Lung (tissue), 12 donors: ENCODE results near the gene KLHL26. TPM values are rescaled to one million over a fixed set of nuclear protein-coding genes. Genes with fewer than 3 reads are reported as not detected.

Experiments used
- ATAC-seq: fragments of 200-7000 bp; cut with Tn5 transposase; one replicate; pipeline ENCODE4 v1.9.1; 2020; ENCODE audit warnings: moderate number of reproducible peaks; ENCODE audit not compliant: insufficient read depth, low FRiP score
- DNase-seq, 3 donors: peaks; one replicate each; pipeline ENCODE4 v3.0.0-alpha.2; 2013 to 2017
- H3K27ac ChIP-seq, 2 donors: one replicate each; pipeline ENCODE4 v1.5.1; 2013; ENCODE audit warnings: mild to moderate bottlenecking in 2 of 2, moderate library complexity in 2 of 2, control low read depth in 1 of 2, inconsistent platforms in 1 of 2, low read depth in 1 of 2, low read length in 1 of 2
- H3K27me3 ChIP-seq, 3 donors: one replicate each; pipeline ENCODE4 v1.5.1; 2013; ENCODE audit warnings: low read length in 2 of 3; ENCODE audit not compliant: control insufficient read depth in 3 of 3, insufficient read depth in 3 of 3
- H3K36me3 ChIP-seq, 4 donors: one replicate each; pipeline ENCODE4 v1.5.1; 2013; ENCODE audit warnings: low read length in 4 of 4, mild to moderate bottlenecking in 1 of 4, moderate library complexity in 1 of 4; ENCODE audit not compliant: control insufficient read depth in 4 of 4, insufficient read depth in 4 of 4
- H3K4me1 ChIP-seq, 5 donors: one replicate each; pipeline ENCODE4 v1.5.1; 2013; ENCODE audit warnings: low read length in 5 of 5, mild to moderate bottlenecking in 2 of 5, moderate library complexity in 1 of 5; ENCODE audit not compliant: control insufficient read depth in 5 of 5, insufficient read depth in 5 of 5
- H3K4me3 ChIP-seq: one replicate; pipeline ENCODE4 v1.5.1; 2013; ENCODE audit warnings: mild to moderate bottlenecking, control low read depth, moderate library complexity
- H3K9ac ChIP-seq, 2 donors: one replicate each; pipeline ENCODE4 v1.5.1; 2013; ENCODE audit warnings: low read length in 2 of 2, control low read depth in 1 of 2; ENCODE audit not compliant: insufficient read depth in 1 of 2
- H3K9me3 ChIP-seq, 4 donors: one replicate each; pipeline ENCODE4 v1.5.1; 2013; ENCODE audit warnings: low read length in 3 of 4, mild to moderate bottlenecking in 1 of 4, moderate library complexity in 1 of 4; ENCODE audit not compliant: control insufficient read depth in 4 of 4, insufficient read depth in 3 of 4
- CTCF ChIP-seq: IDR thresholded peaks from 2 replicates; pipeline ENCODE4 v1.5.1; 2012; ENCODE audit warnings: mild to moderate bottlenecking; ENCODE audit errors: control extremely low read depth, extremely low read depth
- WGBS, 2 donors: extraction: QIAGEN DNeasy Blood & Tissue Kit; methylation state at CpG; one replicate each; pipeline ENCODE4 v1.1.7; 2013; 5-methylcytosine and 5-hydroxymethylcytosine counted together
- polyA plus RNA-seq, 2 donors: library from polyadenylated mRNA; stranded (reverse); fragments of 200-250 nt; gene quantifications; one replicate each; pipeline ENCODE4 v1.2.1, GENCODE V29; 2013
- total RNA-seq, 2 donors: library from RNA; depleted of rRNA in 1 of 2; stranded (reverse); fragments of >200 nt in 1 of 2; gene quantifications; one replicate each; pipeline ENCODE4 v1.2.1, GENCODE V29; 2014 to 2021
- donor health status: control.
- donor health status: control.
- donor health status: Bipolar disorder and iron deficiency.
- donor health status: healthy.
- donor health status: DM: yes; HTN: yes; CAD: no.

Gene KLHL26
- total and polyA plus RNA-seq, 4 donors = 4.1 to 18.0 (median 8.4) TPM

DNA sequence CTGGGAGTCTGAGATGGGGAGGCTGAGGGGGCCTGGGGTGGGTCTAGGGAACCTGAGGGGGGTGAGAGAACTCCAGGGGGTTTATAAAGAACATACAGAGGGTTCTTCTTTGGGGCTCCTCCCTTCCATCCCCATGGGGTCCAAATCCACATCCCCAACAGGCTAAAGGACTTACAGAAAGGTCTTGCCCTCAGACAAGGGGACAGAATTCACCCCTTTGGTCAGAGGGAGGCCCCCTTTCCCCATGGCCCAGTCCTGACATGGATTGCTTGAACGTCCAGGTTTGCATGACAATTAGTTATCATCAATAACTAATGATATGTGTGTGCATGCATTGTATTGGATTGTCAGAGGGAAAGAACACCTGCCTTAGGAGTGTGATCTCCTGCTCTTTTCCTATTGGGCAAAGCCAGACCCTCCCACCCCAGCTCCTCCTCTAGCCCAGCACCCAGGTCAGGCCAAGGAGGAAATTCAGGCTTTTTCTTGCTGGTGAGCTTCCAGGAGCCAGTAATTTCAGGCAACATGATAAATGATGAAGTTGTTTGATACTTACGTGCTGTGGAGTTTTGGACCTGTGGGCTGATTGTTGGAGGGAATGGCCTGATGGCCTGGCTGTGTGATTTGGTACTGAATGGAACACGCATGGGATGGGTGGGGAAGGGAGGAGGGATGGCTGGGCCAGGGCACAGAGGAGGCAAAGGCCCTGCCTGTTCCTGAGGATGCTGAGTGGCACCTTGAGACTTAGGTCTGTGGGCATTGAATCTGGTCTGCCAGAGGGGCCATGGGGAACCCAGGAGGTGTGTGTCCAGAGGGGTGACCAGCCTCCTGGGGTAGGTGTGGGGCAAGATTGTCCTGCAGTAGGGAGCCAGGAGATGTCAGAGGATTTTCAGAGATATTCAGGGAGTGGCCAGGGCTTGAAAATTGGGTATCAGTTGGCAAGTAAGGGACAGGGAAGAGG is 1.1 kb downstream of the KLHL26 start:
- Histone ChIP-seq H3K4me1 (peaks cover 0 to 8% (median 4%) of the 10 kb centered on the region in 5 donors), H3K27me3 (no peaks in the 10 kb centered on the region), H3K27ac (peak overlapping the region; percentile 58 to 96), H3K36me3 (peaks cover 0 to 2% (median 0%) of the 10 kb centered on the region in 4 donors), H3K9ac (no peak overlapping the region), H3K4me3 (peak overlapping the region; percentile 88), H3K9me3 (no peaks in the 10 kb centered on the region)
- peak in 1 of 3 donors; percentile 31 for DNase-seq
- no peak for ATAC-seq
- WGBS, 2 donors = 25 to 47% methylated on average over 3 of the region's 3 CpGs
- TF ChIP-seq CTCF = no peak

GRCh38 chr19:18639706-18640243 is 2.9 kb downstream of the KLHL26 start:
- no peak overlapping the region for H3K9ac ChIP-seq
- H3K4me3 ChIP-seq = no peak overlapping the region
- H3K4me1 ChIP-seq = peaks cover 0 to 8% (median 4%) of the 10 kb centered on the region in 5 donors
- no peak for ATAC-seq
- H3K27me3 ChIP-seq = no peaks in the 10 kb centered on the region
- peak in 1 of 3 donors; percentile 36 for DNase-seq
- WGBS, 2 donors = 58 to 68% methylated on average over 8 of the region's 8 CpGs
- no peak for TF ChIP-seq CTCF
- no peak overlapping the region for H3K27ac ChIP-seq
- H3K36me3 ChIP-seq = peaks cover 0 to 2% (median 0%) of the 10 kb centered on the region in 4 donors
- no peaks in the 10 kb centered on the region for H3K9me3 ChIP-seq

DNA sequence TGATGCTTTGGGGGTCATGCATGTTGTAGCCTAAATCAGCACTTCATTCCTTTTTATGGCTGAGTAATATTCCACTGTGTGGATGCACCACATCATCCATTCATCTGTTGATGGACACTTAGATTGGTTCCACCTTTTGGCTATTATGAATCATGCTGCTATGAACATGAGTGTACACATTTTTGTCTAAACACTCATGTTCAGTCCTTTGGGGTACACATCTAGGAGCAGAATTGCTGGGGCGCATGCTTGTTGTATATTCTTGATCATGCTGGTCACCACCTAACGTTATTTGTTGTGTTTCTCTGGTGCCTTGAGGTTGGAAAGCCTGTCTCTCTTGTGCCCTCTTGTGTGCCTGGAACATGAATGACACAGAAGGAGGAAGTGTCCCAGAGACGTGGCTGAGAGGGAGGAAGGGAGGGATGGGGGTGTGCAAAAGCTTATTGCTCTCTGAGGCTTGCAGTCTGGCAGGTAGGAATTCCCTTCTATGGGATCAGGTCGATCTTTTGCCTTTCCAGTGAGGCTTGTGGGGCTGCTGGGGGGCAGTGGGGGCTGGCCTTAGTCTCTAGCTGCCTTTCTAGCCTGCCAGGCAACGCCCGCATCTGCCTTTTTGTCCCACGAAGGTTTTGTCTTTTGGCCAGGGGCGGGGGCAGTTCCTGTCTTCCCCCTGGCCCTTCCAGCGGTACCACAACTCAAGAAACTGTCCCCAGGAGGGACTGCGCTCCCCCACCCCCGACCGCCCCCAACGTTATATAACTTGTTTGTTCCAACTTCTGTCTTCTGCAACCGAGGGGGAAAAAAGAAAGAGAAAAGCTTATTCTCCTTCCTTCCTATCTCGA is 7.6 kb downstream of the KLHL26 start:
- no peaks in the 10 kb centered on the region for H3K27me3 ChIP-seq
- peaks cover 0 to 2% (median 0%) of the 10 kb centered on the region in 4 donors for H3K36me3 ChIP-seq
- no peak overlapping the region for H3K4me3 ChIP-seq
- no peaks in the 10 kb centered on the region for H3K9me3 ChIP-seq
- H3K9ac ChIP-seq = no peak overlapping the region
- 27 to 55% methylated on average over 15 of the region's 15 CpGs for WGBS, 2 donors
- no peak overlapping the region for H3K27ac ChIP-seq
- TF ChIP-seq CTCF = no peak
- peaks cover 0 to 16% (median 12%) of the 10 kb centered on the region in 5 donors for H3K4me1 ChIP-seq
- DNase-seq = no peak
- no peak for ATAC-seq
